CD14-positive monocyte (primary cell): ENCODE data around the gene ACIN1. TPM values are rescaled to one million over a fixed set of nuclear protein-coding genes. Genes with fewer than 3 reads are reported as not detected.

Experiments
- DNase-seq, 3 donors: peaks; one replicate each; pipeline ENCODE4 v3.0.0-alpha.2; 2011 to 2022
- H2AFZ ChIP-seq: 2 replicates; pipeline ENCODE4 v1.6.0; 2012; ENCODE audit warnings: mild to moderate bottlenecking, low read depth, low read length, inconsistent platforms; ENCODE audit not compliant: insufficient read depth, poor library complexity, severe bottlenecking
- H3K27ac ChIP-seq, 2 donors: 1 replicate in 1 of 2; 2 replicates in 1 of 2; pipeline ENCODE4 v1.5.1; 2012 to 2013; ENCODE audit warnings: low read length in 2 of 2, control low read depth in 1 of 2, inconsistent platforms in 1 of 2, low read depth in 1 of 2, mild to moderate bottlenecking in 1 of 2
- H3K27me3 ChIP-seq, 2 donors: one replicate each; pipeline versions ENCODE4 v1.6.0 to v1.6.1; 2011 to 2013; ENCODE audit warnings: low read length in 2 of 2; ENCODE audit not compliant: control insufficient read depth in 2 of 2, insufficient read depth in 2 of 2
- H3K36me3 ChIP-seq, 2 donors: replicated peaks in 1 of 2; 1 replicate in 1 of 2; 2 replicates in 1 of 2; pipeline versions ENCODE4 v1.5.1 to v1.6.1; 2012 to 2013; ENCODE audit warnings: low read length in 2 of 2, control low read depth in 1 of 2, inconsistent platforms in 1 of 2, mild to moderate bottlenecking in 1 of 2; ENCODE audit not compliant: insufficient read depth in 2 of 2, control insufficient read depth in 1 of 2
- H3K4me1 ChIP-seq, 2 donors: 1 replicate in 1 of 2; 2 replicates in 1 of 2; pipeline versions ENCODE4 v1.5.1 to v1.6.1; 2012 to 2013; ENCODE audit warnings: low read length in 2 of 2, control low read depth in 1 of 2, inconsistent platforms in 1 of 2, mild to moderate bottlenecking in 1 of 2, moderate library complexity in 1 of 2; ENCODE audit not compliant: insufficient read depth in 2 of 2, control insufficient read depth in 1 of 2
- H3K4me2 ChIP-seq: replicated peaks from 2 replicates; pipeline ENCODE3; 2012; ENCODE audit warnings: low read length, moderate library complexity, mild to moderate bottlenecking; ENCODE audit not compliant: poor library complexity, severe bottlenecking; ENCODE audit errors: extremely low read depth
- H3K4me3 ChIP-seq, 3 experiments: fragments of 200-600 bp in 1 of 3; sonication (generic) in 1 of 3; replicated peaks in 1 of 3; 1 replicate in 2 of 3; 2 replicates in 1 of 3; pipeline ENCODE4 v1.5.1; 2011 to 2013; ENCODE audit warnings: low read length in 3 of 3, mild to moderate bottlenecking in 3 of 3, control low read depth in 2 of 3, low read depth in 2 of 3, inconsistent platforms in 1 of 3, moderate library complexity in 1 of 3
- H3K79me2 ChIP-seq: 2 replicates; pipeline ENCODE4 v1.6.0; 2012; ENCODE audit warnings: mild to moderate bottlenecking, control low read depth, inconsistent platforms, low read length, moderate library complexity; ENCODE audit not compliant: insufficient read depth
- H3K9ac ChIP-seq: 2 replicates; pipeline ENCODE4 v1.6.0; 2017; ENCODE audit warnings: low read length, mild to moderate bottlenecking; ENCODE audit not compliant: insufficient read depth, poor library complexity, severe bottlenecking
- H3K9me3 ChIP-seq, 2 donors: replicated peaks in 1 of 2; 1 replicate in 1 of 2; 2 replicates in 1 of 2; pipeline versions ENCODE4 v1.5.1 to v1.6.1; 2012 to 2013; ENCODE audit warnings: low read length in 2 of 2, control low read depth in 1 of 2; ENCODE audit not compliant: control insufficient read depth in 1 of 2, insufficient read depth in 1 of 2
- H4K20me1 ChIP-seq: 2 replicates; pipeline ENCODE4 v1.6.0; 2012; ENCODE audit warnings: mild to moderate bottlenecking, low read length, control low read depth, moderate library complexity; ENCODE audit not compliant: insufficient read depth
- H3K27ac Mint-ChIP-seq, 7 donors: one replicate each; pipeline ENCODE4 v1.8.0; 2020; ENCODE audit warnings: mild to moderate bottlenecking in 7 of 7, mixed read lengths in 7 of 7, moderate library complexity in 6 of 7, inconsistent platforms in 2 of 7
- H3K27me3 Mint-ChIP-seq, 3 donors: one replicate each; pipeline ENCODE4 v1.8.0; 2021 to 2022; ENCODE audit warnings: low read depth in 3 of 3, mild to moderate bottlenecking in 3 of 3, mixed read lengths in 3 of 3, moderate library complexity in 3 of 3, inconsistent platforms in 1 of 3
- H3K36me3 Mint-ChIP-seq, 2 donors: one replicate each; pipeline ENCODE4 v1.8.0; 2020; ENCODE audit warnings: mixed read lengths in 2 of 2, inconsistent platforms in 1 of 2, mild to moderate bottlenecking in 1 of 2
- H3K4me1 Mint-ChIP-seq: one replicate; pipeline ENCODE4 v1.8.0; 2020; ENCODE audit warnings: mild to moderate bottlenecking, mixed read lengths
- H3K4me3 Mint-ChIP-seq, 2 donors: one replicate each; pipeline ENCODE4 v1.8.0; 2020; ENCODE audit warnings: mild to moderate bottlenecking in 2 of 2, mixed read lengths in 2 of 2, moderate library complexity in 1 of 2
- H3K9me3 Mint-ChIP-seq, 7 donors: one replicate each; pipeline ENCODE4 v1.8.0; 2020 to 2022; ENCODE audit warnings: mixed read lengths in 7 of 7, mild to moderate bottlenecking in 6 of 7, moderate library complexity in 6 of 7, inconsistent platforms in 2 of 7
- CTCF ChIP-seq: fragments of 200-600 bp; IDR thresholded peaks from one replicate; pipeline ENCODE4 v1.8.0; 2022; ENCODE audit warnings: antibody characterized with exemption, mild to moderate bottlenecking
- WGBS: methylation state at CpG from one replicate; pipeline ENCODE4 v1.1.5; 2013; ENCODE audit warnings: missing lambda C conversion rate; ENCODE audit not compliant: insufficient coverage; 5-methylcytosine and 5-hydroxymethylcytosine counted together
- intact Hi-C, 2 donors: fragments of 100-400 bp; cut with micrococcal nuclease; formaldehyde crosslinking; loops; one replicate each; pipeline versions ENCODE4 v1.15.0 to v1.15.1; 2023
- polyA plus RNA-seq, 3 donors: library from polyadenylated mRNA; depleted of rRNA in 1 of 3; unstranded in 2 of 3; stranded (reverse) in 1 of 3; fragments of 300-500 nt in 2 of 3; fragments of >200 nt in 1 of 3; fragmentation: Illumina TruSeq in 2 of 3; gene quantifications; 1 replicate in 2 of 3; 2 replicates in 1 of 3; pipeline ENCODE4 v1.2.3, GENCODE V29; 2012 to 2021

ACIN1 gene
- polyA plus RNA-seq, 3 donors = 2.8 to 159 (median 5.4) TPM

DNA sequence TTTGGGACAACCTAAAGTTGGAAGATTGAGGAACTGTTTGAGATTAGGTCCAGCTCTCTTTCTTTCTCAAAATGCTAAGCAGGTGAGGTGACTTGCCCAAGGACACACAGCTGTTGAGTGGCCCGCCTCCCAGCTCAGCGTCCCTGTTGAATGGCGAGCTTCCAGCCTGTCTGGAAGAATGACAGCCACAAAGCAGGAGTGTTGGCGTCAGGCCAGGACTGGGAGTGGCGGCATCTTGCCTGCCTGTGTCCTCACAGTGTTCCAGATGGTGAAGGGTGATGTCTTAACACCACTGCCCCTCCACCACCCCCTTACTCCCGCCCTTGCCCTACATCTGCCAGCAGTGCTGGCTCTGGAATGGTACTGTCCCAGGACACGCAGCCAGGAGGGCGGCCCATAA is 28.5 kb upstream of the ACIN1 start:
- intact Hi-C loops = no loop called here
- H3K9me3 Mint-ChIP-seq = peaks cover 0 to 2% (median 0%) of the 10 kb centered on the region in 7 donors
- H4K20me1 ChIP-seq = no peaks in the 10 kb centered on the region
- no peak overlapping the region for H3K4me3 Mint-ChIP-seq
- H2AFZ ChIP-seq = peak overlapping the region; percentile 2
- H3K4me1 ChIP-seq = peaks cover 23 to 31% of the 10 kb centered on the region in 2 donors
- no peaks in the 10 kb centered on the region for H3K36me3 ChIP-seq
- H3K9ac ChIP-seq = no peak overlapping the region
- 79% methylated on average over 4 of the region's 8 CpGs for WGBS
- no peaks in the 10 kb centered on the region for H3K9me3 ChIP-seq
- no peaks in the 10 kb centered on the region for H3K36me3 Mint-ChIP-seq
- DNase-seq = no peak
- no peak overlapping the region for H3K27ac ChIP-seq
- H3K27me3 ChIP-seq = no peaks in the 10 kb centered on the region
- H3K4me3 ChIP-seq = no peak overlapping the region
- no peak for TF ChIP-seq CTCF
- H3K79me2 ChIP-seq = peaks cover 13% of the 10 kb centered on the region
- H3K4me1 Mint-ChIP-seq = peaks cover 39% of the 10 kb centered on the region
- H3K4me2 ChIP-seq = no peak overlapping the region
- H3K27ac Mint-ChIP-seq = no peak overlapping the region
- peaks cover 0 to 2% (median 0%) of the 10 kb centered on the region in 3 donors for H3K27me3 Mint-ChIP-seq

GRCh38 chr14:23122086-23122485 is 27.1 kb upstream of the ACIN1 start:
- H3K4me2 ChIP-seq = no peak overlapping the region
- H3K79me2 ChIP-seq = peaks cover 26% of the 10 kb centered on the region
- 90% methylated on average over 2 of the region's 6 CpGs for WGBS
- H3K4me3 Mint-ChIP-seq = no peak overlapping the region
- no peaks in the 10 kb centered on the region for H3K9me3 ChIP-seq
- H3K4me1 Mint-ChIP-seq = peaks cover 47% of the 10 kb centered on the region
- H3K27me3 ChIP-seq = no peaks in the 10 kb centered on the region
- peaks cover 36 to 40% of the 10 kb centered on the region in 2 donors for H3K4me1 ChIP-seq
- no peak overlapping the region for H3K4me3 ChIP-seq
- no peak for TF ChIP-seq CTCF
- intact Hi-C loops = no loop called here
- no peaks in the 10 kb centered on the region for H3K36me3 ChIP-seq
- no peak overlapping the region for H3K27ac Mint-ChIP-seq
- H3K9me3 Mint-ChIP-seq = peaks cover 0 to 2% (median 0%) of the 10 kb centered on the region in 7 donors
- H3K27ac ChIP-seq = no peak overlapping the region
- DNase-seq = no peak
- H3K27me3 Mint-ChIP-seq = peaks cover 0 to under 1% (median 0%) of the 10 kb centered on the region in 3 donors
- H2AFZ ChIP-seq = no peak overlapping the region
- no peaks in the 10 kb centered on the region for H3K36me3 Mint-ChIP-seq
- H4K20me1 ChIP-seq = no peaks in the 10 kb centered on the region
- no peak overlapping the region for H3K9ac ChIP-seq
